ENCODE measurements around the gene GAGE12J. TPM values are rescaled to one million over a fixed set of nuclear protein-coding genes. Genes with fewer than 3 reads are reported as not detected.

The GAGE12J gene, protein sequence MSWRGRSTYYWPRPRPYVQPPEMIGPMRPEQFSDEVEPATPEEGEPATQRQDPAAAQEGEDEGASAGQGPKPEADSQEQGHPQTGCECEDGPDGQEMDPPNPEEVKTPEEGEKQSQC
- not detected in 2 replicates for total RNA-seq

DNA sequence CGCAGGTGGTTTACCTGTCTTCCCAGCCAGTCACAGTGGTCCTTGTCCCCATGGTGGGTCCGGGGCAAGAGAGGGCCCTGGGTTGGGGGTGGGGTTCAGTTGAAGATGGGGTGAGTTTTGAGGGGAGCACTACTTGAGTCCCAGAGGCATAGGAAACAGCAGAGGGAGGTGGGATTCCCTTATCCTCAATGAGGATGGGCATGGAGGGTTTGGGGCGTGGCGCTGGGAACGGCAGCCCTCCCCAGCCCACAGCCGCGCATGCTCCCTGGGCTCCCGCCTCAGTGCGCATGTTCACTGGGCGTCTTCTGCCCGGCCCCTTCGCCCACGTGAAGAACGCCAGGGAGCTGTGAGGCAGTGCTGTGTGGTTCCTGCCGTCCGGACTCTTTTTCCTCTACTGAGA lies at the start of gene GAGE12J:
TSS of gene GAGE12J (plus strand) at position 301 of the 400 bp plus-strand sequence. CDS start 1,157 bp downstream, outside the sequence.

DNA sequence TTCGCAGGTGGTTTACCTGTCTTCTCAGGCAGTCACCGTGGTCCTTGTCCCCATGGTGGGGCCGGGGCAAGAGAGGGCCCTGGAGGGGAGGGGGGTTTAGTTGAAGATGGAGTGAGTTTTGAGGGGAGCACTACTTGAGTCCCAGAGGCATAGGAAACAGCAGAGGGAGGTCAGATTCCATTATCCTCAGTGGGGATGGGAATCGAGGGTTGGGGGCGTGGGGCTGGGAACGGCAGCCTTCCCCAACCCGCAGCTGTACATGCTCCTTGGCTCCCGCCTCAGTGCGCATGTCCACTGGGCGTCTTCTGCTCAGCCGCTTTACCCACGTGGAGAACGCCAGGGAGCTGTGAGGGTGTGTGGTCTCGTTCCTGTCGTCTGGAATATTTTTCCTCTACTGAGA lies 18.5 kb upstream of the GAGE12J start, which contains the start of gene GAGE10:
TSS of gene GAGE10 (plus strand) at position 301 of the 400 bp plus-strand sequence. CDS start 1,214 bp downstream, outside the sequence.

DNA sequence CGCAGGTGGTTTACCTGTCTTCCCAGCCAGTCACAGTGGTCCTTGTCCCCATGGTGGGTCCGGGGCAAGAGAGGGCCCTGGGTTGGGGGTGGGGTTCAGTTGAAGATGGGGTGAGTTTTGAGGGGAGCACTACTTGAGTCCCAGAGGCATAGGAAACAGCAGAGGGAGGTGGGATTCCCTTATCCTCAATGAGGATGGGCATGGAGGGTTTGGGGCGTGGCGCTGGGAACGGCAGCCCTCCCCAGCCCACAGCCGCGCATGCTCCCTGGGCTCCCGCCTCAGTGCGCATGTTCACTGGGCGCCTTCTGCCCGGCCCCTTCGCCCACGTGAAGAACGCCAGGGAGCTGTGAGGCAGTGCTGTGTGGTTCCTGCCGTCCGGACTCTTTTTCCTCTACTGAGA lies 9.4 kb downstream of the GAGE12J start, which contains the start of gene GAGE13:
TSS of gene GAGE13 (plus strand) at position 301 of the 400 bp plus-strand sequence. CDS start 1,156 bp downstream, outside the sequence.

Other genes with a start within 250 kb of the GAGE12J start
- 3.2 and 3.5 TPM in 2 replicates for gene PRAF2, start 248.0 kb upstream of the GAGE12J start, total RNA-seq
- gene WDR45, start 242.2 kb upstream of the GAGE12J start, total RNA-seq: 15.4 and 22.4 TPM in 2 replicates
- 19.0 TPM in 2 replicates for gene GPKOW, start 198.3 kb upstream of the GAGE12J start, total RNA-seq
- 0.43 and 0.76 TPM in 2 replicates for gene MAGIX, start 159.3 kb upstream of the GAGE12J start, total RNA-seq
- gene PLP2, start 150.1 kb upstream of the GAGE12J start, total RNA-seq: 7.8 TPM in 2 replicates
- 2.9 and 3.6 TPM in 2 replicates for gene PRICKLE3, start 135.7 kb upstream of the GAGE12J start, total RNA-seq
- gene SYP, start 121.8 kb upstream of the GAGE12J start, total RNA-seq: 0.17 and 0.22 TPM in 2 replicates
- under 0.01 TPM in 2 replicates for gene CACNA1F, start 88.7 kb upstream of the GAGE12J start, total RNA-seq
- gene CCDC22, start 86.6 kb upstream of the GAGE12J start, total RNA-seq: 6.3 and 7.6 TPM in 2 replicates
- gene FOXP3, start 57.3 kb upstream of the GAGE12J start, total RNA-seq: under 0.01 TPM in 1 of 2 replicates, not detected in the other
- 1.6 and 1.7 TPM in 2 replicates for gene PPP1R3F, start 52.2 kb upstream of the GAGE12J start, total RNA-seq
- not detected in 2 replicates for gene GAGE10, start 18.4 kb upstream of the GAGE12J start, total RNA-seq
- not detected in 2 replicates for gene GAGE13, start 9.5 kb downstream of the GAGE12J start, total RNA-seq
- not detected in 2 replicates for gene GAGE12C, start 210.1 kb downstream of the GAGE12J start, total RNA-seq
- not detected in 2 replicates for gene GAGE12D, start 219.7 kb downstream of the GAGE12J start, total RNA-seq
- not detected in 2 replicates for gene GAGE12E, start 229.3 kb downstream of the GAGE12J start, total RNA-seq
- gene GAGE12F, start 238.8 kb downstream of the GAGE12J start, total RNA-seq: not detected in 2 replicates
- gene GAGE12G, start 248.4 kb downstream of the GAGE12J start, total RNA-seq: not detected in 2 replicates

All from dermis lymphatic vessel endothelial cell (primary cell).